GM21381 (cell line): Measurements from ENCODE around the gene SPOCK1.
"Not testable (repeated sequence)": the region's sequence is repeated elsewhere in the genome, so short reads cannot be mapped to it uniquely, and the experiment has no call there.

Experiments used
- ATAC-seq: cut with Tn5 transposase; IDR thresholded peaks from one replicate; pipeline ENCODE4 v1.9.1; 2021; ENCODE audit warnings: mild to moderate bottlenecking, moderate library complexity; ENCODE audit not compliant: unreplicated experiment

SPOCK1 gene

DNA sequence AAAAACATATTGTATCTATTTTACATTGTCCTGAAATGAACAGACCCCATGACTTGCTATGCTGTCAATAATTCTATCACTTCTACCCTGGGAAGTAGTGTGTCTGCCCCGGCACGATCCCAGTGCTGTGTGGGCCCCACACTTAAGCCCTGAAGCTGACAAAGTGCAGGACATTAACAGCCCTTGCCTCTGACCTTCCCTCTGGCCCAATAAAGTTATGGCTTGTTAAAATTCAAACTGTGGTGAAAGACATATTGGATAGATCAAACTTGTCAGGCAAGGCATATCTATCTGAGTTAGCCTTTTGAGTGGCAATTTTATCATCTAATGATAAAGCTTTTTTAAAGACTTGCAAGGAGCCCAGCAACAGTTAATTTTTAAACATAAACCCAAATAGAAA is 229.2 kb downstream of the SPOCK1 start:
- no peak for ATAC-seq

DNA sequence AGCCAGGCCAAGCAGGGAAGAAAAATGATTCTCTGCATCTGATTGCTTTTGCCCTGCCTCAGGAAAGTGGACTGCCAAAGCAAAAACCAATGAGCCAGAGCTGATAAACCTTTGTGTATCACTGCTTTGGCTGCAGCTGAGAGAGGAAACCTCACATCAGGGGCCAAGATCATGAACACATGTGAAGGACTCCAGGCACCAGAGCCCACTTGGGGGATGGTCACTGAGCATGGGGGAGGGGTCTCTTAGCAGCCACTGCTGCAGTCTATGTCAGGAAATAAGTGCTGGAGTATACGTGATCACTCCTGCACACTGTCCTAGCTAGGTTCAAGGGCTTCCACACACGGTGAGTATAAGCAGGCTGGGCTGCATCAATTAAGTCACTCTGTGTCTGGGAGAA is 229.9 kb downstream of the SPOCK1 start:
- ATAC-seq = no peak

DNA sequence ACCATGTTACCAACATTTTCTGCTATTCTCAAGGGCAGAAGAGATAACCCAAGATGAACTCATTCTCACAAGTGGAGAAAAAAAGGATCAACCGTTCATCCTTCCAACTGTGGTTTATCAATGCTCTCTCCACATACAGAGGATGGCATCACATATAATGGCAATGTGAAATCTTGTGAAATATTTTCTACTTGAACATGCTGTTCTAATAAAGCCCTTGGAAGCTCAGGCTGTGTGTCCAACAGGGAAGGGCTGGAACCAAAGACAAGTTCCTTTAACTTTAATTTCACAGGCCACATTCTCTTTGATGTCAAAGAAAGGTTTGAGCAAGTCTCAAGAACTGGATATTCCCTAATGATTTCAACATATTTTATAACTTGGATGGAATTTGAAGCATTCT is 230.5 kb downstream of the SPOCK1 start:
- no peak for ATAC-seq

DNA sequence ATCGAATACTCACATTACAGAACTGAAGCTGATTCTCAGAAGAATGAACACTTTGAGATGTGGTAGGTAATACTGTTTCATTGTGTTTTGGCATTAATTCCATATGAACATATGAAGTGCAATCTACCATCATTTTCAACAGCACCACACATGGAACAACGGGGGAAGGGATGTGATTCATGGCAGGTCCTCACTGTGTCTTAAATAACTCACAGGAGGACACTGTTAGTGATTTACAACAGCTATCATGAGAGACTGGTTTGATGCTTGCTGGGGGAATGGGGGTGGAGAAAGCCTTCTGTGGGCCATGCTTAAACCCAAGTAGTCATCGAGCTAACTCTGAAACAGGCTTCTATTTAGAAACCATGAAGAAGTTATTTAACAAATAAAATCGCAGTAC is 232.9 kb downstream of the SPOCK1 start:
- ATAC-seq = no peak

DNA sequence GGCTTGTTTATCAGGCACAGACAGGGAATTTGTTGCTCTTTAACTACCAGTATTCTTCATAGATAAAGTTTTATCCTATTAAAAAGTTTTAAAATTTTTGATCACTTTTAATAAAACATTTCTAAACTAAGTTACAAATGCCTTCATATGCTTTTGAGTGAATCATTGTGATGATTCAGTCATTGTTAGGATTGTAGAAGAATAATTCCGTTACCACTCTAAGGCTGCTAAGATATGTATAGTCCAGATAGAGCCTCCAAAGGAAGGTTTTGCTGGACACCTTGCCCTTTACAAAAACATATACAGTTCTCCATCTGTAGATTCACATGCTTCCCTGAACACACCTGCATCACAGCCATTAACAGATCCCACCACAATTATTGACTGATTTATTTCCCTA is 233.7 kb downstream of the SPOCK1 start:
- ATAC-seq = no peak

DNA sequence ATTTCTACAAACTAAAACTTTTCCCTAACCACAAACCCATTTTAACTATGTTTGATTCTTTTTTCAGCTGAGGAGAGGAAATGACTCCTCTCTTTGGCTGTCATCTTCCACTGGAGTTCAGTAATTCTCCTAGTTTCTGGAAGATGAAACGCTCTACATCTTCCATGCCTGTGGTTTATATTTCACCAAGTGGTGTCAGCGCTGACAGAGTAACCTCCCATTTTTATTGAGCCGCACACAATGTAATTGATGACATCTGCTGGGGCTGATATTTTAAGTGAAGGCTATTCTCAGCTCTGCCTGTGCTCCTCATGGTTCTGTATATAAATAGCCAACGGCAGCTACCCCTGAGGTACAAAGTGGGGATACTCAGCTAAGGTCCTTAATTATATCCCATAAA is 234.6 kb downstream of the SPOCK1 start:
- ATAC-seq = no peak

DNA sequence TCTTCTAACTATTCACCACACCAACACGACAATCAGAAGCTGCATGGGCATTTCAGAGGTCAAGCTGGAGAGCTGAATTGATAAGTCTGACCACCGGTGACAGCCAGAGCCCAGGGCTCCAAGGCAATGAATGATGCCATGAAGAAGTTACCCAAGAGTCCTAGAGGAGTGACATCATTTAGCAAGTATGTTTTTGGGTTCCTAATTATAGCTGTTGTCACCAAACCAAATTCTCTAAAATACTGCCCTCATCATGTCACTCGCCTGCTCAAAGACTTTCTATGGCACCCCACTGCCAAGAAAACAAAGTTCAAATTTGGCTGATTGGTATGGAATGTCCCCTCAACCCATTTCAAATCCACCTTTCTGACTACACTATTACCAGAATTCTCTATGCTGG is 235.1 kb downstream of the SPOCK1 start:
- no peak for ATAC-seq

DNA sequence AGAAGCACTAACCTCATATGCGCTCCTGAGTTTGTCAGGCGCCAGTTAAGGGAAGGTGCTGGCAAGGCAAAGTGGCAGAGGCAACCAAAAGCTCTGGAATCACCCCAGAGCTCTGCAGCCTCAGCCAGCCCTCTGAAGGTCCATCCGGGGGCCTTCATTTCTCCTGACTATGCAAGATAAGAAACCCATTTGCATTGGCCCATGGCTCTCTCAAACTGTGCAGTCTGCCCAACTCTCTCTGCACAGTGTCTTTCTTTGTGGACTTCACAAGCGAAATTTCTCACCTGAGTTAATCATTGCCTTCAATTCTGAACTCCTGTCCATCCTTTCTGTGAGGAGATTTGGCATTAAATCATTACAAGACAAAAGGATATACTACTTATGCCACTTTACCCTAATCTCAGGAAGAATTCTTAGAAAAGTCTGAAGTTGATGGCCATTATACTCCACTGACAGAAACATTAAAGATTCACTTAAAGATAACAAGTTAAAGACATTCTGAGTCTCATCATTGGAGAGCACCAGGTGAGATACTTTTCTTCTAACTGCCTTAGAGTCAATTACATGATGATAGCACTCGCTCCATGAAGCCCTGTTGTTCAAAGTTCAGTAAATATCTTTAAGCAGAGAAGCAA is 235.6 kb downstream of the SPOCK1 start:
- ATAC-seq = no peak

DNA sequence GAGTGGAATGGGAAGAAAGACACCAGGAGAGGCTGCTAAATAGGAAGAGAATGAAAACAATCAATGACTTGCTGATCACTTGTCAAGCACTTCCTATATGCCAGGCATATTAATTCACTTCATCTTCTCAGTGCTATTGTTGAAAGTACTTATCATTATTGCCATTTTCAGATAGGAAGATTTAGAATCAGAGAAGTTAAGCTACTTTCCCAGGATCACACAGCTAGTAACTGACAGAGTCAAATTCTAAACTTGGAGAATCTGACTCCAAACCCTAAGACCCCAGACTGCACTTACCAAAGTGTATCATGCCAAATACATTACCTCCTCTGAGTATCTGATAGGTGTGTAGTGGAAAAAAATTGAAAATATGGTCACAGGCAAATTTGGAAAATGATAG is 236.3 kb downstream of the SPOCK1 start:
- ATAC-seq = no peak

DNA sequence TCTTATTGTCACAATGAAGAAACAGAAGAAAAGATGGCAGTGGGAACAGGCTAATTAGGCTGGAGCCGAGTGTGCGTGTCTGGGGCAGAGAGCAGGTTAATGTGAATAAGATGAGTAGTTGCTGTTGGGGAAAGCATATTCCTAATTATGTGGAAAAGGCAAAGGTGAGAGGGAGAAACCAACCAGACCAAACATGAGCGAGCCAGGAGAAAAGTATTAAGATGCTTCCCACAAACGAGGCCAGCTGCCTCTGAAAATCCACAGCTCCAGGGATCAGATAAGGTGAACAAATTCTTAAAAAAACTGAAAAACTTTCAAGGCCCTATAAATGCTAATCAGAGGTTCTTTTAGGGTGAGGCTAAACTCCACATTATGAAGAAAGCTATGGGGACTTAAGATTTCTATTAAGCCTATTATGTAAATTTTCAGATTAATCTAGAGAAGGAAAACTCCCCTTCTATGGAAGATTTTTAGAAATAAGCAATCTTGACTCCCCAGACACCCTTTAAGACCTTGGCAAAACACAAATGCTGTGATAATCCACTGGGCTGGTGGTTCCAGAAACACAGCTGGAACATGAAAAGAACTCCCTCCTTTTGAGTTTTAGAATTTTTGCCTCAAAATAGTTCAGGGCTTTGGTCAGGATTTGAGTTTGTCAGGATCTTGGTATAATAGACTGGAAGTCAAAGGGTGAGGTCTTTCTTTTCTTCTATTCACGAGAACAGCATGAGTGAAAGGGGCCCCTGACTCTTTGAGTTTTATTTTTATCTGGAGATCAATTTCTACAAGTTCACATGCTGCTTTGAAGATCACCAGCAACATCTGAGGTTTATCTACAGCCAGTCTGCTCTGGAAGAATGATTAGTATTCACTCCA is 238.1 kb downstream of the SPOCK1 start:
- ATAC-seq = no peak

DNA sequence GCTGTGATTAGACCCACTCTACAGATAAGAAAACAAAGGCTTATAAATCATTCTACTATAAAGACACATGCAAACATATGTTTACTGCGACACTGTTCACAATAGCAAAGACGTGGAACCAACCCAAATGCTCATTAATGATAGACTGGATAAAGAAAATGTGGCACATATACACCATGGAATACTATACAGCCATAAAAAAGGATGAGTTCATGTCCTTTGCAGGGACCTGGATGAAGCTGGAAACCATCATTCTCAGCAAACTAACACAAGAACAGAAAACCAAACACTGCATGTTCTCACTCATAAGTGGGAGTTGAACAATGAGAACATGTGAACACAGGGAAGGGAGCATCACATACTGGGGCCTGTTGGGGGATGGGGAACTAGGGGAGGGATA is 240.0 kb downstream of the SPOCK1 start:
- ATAC-seq = not testable (repeated sequence)

DNA sequence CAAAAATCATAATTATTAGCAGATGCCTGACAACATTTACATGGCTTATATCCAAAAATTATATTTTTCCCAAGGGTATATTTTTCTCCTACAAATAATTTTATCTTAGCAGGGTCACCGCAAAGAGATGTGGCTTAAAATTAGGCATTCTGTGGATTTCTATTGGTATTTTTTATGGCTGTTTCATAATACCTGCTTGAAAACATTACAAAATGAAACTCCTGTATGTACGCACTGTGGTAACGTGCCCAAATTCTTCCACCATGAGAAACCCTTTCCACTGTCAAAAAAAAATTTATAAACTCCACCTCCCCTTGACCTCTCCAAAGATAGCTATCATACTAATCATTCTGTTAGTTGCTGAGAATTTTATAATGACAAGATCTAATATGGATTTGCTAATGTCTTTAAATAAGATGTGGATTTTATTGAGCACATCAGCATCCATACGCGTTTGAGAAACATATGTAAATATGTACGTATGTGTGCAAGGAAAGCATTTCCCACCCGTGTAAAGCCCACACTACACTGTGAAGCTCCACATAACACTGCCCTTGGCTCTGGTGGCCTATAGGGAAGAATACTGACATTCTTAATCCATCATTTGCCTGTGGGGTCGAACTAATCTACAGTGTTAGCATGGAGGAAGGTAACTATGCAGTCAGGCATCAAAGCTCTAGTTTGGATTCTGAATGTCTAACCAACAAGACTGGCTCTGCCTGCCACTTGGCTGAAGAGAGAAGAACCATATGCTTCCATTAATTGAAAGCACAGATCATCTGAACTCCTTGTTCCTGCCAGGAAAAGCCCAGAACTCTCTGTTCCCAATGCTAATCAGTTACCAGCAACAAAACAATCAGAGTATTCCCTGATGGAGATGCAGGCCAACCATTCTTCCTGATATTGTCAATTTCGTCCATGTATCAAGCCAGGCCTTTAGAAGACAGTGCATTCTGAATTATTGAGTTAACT is 244.7 kb downstream of the SPOCK1 start:
- ATAC-seq = no peak

DNA sequence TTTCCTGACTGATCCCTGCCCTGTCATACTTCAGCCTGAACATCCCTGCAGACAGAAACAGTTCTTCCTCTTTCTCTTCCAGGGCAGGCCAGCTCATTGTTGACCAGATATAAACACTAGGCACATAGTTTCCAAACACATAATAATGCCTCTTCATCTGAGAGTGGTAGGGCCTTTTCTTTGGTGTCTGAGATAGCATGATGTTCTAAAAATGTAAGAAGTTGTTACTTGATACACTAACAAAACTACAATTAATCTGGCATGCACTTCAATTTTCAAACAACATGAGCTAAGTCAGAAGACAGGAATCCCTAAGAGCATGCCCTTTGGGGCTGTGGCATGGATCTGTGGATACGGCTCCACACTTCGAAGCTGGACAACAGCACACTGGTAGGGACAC is 246.6 kb downstream of the SPOCK1 start:
- no peak for ATAC-seq

DNA sequence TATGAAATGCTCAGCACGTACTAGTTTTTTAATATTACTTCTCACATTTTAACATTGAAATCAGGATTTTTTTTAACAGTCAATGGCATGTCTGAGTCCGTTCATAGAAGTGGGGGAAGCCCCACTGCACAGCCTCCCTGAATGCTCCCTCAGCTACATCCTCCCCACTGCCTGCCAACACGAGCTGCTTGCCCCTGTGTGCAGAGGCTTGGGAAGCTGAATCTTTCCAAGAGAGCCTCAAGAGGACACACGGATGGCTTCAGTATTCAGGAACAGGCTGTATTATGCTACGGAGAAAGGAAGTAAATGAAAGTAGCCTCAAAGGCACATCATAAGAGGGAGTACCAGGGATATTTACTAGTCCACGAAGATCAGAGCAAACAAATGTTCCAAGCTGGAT is 248.7 kb downstream of the SPOCK1 start:
- ATAC-seq = no peak

DNA sequence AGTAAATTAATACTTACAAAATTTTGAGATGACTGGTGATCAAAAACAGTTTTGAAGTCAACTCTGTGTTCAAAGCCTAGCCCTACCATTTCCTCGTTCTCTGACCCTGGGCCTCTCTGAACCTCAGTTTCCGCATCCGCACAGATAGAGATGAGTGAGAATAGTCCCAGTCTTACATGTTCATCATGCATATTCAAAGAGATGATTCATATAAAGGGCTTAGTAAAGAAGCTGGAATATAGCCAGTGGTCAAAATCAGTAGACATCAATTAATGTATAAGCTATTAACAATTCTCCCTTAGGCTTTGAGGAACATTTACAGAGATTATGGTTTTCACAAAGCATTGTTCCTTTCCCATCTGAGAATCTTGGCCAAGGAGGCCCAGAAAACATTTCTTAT is 250.6 kb downstream of the SPOCK1 start:
- ATAC-seq = no peak

DNA sequence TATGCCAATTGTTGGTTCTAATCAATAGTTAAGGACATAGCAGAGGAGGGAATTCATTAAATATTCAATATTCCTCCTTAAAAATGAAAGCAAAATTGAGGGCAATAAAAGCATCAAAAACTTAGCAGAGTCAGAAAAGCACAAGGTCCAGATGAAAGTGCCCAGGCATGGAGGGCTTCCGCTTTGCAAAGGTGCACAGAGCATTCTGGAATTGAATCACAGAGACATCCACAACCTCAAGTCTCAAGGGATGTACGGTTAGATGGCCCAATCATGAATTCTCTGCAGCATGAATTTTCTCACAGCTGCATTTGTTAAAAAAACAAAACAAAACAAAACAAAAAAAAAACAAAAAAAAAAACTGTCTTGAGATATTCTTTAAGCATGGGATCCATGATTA is 253.7 kb downstream of the SPOCK1 start:
- ATAC-seq = no peak

DNA sequence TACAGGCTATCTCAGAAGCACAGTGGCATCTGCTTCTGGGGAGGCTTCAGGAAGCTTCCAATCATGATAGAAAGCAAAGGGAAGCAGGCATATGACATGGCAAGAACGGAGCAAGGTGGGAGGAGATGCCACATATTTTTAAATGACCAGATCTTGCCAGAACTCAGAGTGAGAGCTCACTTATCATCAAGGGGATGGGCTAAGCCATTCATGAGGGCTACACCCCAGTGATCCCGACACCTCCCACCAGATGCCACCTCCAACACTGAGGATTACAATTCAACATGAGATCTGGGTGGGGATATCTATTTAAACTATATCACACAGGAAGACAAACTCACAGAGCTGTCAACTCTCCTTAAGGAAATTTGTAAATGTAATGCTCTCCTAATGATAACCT is 258.8 kb downstream of the SPOCK1 start:
- no peak for ATAC-seq

DNA sequence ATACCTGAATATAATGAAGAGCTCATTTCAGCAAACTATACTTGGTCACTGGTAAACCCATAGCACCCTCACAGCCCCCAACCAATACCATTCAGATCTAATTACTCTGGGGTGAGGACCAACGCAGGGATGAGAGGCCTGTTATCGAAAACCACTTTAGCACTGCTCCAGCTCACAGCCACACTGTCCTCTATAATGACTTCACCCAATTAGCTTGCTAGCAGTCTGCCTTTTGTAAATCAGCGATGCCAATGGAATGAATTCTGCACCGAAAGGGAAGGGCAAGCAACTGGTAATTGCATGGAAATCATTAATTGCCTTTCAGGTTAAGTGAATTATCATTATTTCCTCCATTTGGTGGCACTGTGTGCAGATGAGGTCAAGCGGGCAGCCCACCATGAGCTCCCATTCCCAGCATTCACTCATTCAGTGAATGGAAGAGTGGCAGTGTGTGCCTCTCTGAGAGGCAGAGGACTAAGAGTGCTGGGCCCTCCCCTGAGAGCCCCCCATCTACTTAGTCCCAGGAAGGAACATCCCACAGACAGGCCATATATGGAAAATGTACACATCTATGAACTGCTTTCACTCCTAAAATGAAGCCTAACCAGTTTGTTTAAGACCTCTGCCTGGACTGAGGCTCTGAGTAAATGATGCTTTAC is 262.1 kb downstream of the SPOCK1 start:
- ATAC-seq = no peak

DNA sequence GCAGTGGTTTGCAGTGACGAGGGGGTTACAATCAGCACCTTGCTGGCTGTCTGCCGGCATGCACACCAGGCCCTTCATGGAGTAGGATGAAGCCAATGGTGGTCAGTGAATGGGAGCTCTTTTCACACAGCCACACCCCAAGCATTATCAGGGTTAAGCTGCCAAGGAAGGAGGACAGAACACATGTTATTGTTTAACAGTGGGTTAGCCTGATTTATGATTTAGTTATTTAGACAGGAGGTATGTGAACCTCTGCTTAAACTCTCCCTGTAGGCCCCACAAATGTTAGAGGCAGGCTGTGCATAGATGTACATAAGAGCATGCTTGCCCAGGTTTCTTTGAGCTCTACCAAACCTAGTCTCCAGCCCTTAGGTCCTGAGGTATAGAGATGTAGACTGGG is 262.9 kb downstream of the SPOCK1 start:
- ATAC-seq = no peak

DNA sequence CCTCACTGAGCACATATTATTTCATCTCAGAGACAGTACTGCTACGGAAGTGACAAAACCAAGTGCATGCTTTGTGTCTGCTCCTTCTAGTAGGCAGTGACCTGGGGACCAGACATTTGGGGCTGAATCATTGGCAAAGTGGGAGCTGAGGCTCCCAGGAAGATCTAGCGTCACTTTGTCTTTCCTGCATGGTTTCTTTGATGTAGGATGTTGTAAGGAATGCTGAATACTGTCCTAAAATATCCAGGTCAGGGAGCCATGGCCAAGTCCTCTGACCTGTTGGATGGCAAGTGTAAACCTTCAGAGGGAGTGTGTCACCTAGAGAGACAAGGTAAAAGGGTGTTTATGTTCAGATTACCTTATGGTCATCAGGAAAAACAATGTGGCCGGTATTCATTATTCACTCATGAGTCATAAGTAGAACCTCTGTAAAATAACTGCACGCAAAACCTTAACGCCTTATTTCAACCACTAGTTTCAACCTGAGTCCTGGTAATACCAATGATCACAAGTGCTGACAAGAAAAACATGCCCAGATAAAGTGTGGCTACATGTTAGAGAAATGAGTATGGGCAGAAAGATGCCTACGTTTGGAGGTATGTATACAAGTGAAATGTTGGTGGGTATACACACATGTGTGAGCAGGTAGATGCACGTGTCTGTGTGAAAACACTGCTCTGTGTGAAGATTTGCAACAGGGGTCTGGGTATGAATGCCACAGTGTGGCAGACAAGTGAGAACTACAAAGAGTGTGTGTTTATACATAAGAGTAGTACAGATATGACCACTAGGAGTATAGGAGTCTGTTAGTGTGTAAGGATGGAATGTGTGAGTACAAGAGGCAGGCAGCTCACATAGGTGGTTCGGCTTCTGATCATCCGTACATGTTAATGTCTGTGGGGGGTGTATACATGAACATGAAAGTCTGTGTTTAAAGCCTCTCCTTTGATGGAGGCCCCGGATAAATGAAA is 263.9 kb downstream of the SPOCK1 start:
- ATAC-seq = no peak
